SKM-1 (cell line): Measurements from ENCODE around the gene TP53TG3.
"Not testable (repeated sequence)": the region's sequence is repeated elsewhere in the genome, so short reads cannot be mapped to it uniquely, and the experiment has no call there.

Experiments
- DNase-seq: peaks from one replicate; lab custom pipeline; 2025; ENCODE audit not compliant: unreplicated experiment; lab: John Stamatoyannopoulos, UW

Gene TP53TG3, protein sequence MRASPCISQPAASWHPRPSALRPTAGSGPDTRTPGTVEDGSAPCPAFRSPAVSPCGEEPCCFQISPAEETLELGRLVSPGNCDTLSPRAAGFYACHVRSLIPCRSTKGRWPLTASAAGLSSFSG

DNA sequence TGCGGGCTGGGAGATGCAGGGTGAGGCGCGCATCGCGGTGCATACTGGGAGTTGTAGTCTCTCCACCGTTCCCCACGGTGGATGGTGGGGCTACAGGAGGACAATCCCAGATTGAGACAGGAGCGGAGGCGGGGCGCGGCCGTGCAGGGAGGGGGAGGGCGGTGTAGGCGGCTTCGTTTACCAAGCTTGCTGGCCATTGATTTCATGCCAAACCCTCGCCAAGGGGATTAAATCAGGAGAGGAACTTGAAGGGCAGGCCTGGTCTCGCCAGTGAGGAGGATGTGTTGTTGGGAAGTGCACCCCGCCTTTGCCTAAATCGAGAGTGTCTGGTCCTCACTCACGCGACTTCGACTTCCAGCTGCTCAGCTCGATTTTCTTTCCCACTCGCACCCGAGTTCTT is at the start of gene TP53TG3:
TP53TG3 (minus strand) TSS at position 101 of the 400 bp plus-strand sequence; CDS start at position 33, 68 bp downstream.
- DNase-seq: not testable (repeated sequence)

DNA sequence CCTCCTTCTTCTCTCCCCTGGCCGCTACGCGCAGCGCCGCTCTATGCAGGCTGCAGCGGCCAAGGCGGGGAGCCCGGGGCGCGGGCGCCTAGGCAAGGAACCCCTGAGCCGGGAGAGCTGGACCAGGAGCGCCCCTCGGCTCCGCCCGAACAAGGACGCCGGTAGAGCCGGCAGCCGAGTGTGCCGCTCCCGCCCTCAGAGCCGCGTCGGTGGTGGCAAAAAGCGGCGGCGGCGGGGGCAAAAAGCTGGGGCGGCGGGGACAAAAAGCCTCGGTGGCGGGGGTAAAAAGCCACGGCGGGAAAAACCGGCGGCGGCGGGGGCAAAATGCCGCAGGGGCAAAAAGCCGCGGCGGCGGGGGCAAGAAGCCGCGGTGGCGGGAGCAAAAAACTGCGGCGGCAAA is 25.1 kb downstream of the TP53TG3 start:
- DNase-seq: not testable (repeated sequence)

DNA sequence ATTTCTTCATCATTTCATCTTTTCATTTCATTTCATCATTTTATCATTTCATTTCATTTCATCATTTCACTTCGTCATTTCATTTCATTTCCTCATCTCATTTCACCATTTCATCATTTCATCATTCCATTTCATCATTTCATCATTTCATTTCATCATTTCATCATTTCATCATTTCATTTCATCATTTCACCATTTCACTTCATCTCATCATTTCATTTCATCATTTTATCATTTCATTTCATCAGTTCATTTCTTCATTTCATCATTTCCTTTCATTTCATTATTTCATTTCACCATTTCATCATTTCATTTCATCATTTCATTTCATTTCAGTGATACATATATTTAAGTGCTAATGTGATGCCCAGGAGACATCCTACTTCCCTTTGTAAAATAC is 28.4 kb downstream of the TP53TG3 start:
- DNase-seq: not testable (repeated sequence)

DNA sequence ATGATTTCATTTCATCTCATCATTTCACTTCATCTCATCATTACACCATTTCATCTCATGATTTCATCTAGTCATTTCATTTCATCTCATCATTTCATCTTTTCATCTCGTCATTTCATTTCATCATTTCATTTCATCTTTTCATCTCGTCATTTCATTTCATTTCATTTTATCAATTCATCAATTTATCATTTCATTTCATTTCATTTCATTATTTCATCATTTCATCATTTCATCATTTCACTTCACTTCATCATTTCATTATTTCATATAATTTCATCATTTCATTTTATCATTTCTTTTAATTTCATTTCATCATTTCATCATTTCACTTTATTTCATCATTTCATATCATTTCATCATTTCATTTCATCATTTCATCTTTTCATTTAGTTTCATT is 29.2 kb downstream of the TP53TG3 start:
- not testable (repeated sequence) for DNase-seq

DNA sequence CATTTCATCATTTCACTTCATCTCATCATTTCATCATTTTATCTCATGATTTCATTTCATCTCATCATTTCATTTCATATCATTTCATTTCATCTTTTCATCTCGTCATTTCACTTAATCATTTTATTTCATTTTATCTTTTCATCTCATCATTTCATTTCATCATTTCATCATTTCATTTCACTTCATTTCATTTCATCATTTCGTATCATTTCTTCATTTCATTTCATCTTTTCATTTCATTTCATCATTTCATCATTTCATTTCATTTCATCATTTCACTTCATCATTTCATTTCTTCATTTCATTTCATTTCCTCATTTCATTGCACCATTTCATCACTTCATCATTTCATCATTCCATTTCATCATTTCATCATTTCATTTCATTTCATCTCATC is 29.8 kb downstream of the TP53TG3 start:
- DNase-seq: not testable (repeated sequence)

DNA sequence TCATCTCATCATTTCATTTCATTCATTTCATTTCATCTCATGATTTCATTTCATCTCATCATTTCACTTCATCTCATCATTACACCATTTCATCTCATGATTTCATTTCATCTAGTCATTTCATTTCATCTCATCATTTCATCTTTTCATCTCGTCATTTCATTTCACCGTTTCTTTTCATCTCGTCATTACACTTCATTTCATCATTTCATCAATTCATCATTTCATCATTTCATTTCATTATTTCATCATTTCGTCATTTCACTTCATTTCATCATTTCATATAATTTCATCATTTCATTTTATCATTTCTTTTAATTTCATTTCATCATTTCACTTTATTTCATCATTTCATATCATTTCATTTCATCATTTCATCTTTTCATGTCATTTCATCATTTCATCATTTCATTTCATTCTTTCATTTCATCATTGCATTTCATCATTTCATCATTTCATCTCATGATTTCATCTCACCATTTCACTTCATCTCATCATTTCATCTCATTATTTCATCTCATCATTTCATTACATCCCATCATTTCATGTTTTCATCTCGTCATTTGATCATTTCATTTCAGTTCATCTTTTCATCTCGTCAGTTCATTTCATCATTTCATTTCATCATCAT is 30.6 kb downstream of the TP53TG3 start:
- DNase-seq: not testable (repeated sequence)

DNA sequence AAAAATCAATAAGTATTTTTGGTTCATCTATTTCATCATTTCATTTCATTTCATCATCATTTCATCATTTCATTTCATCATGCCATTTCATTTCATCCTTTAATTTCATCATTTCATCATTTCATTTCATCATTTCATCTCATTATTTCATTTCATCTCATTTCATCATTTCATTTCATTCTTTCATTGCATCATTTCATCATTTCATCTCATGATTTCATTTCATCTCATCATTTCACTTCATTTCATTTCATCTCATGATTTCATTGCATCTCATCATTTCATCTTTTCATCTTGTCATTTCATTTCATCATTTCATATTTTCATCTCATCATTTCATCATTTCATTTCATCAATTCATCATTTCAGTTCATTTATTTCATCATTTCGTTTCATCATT is 31.2 kb downstream of the TP53TG3 start:
- not testable (repeated sequence) for DNase-seq

DNA sequence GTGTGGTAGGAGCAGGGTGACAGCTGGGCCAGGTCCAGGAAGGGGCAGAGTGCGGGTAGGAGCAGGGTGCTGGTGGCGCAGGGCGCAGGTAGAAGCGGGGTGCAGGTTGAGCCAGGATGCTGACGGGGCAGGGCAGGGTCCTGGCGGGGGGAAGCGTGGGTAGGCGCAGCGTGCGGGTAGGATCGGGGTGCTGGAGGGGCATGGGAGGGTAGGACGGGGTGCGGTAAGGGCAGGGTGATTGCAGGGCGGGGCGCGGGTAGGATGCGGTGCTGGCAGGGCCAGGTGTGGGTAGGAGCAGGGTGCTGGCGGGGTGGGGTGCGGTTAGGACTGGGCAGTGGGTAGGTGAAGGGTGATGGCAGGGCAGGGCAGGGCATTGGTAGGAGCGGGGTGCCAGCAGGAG is 38.4 kb downstream of the TP53TG3 start:
- not testable (repeated sequence) for DNase-seq

DNA sequence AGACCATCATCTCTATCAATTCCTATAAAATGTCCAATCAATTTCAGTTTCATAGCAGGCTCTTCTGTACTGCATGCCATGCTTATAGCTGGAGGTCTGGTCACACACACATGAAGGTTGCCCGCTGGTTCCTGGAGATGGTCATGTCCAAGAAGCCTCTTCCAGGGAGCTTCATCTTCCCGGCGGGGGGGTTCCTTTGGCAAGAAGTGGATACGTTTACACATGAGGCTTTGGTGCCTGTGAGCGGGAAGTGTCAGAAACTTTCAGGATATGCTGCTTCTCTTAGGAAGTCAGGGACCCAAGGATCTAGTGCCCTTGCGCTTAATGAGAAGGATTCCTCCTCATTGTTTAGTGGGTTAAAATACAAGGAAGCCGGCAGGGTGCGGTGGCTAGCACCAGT is 43.9 kb downstream of the TP53TG3 start:
- not testable (repeated sequence) for DNase-seq
